GM19467 (cell line): ENCODE data around the gene ATP8B1.

ENCODE experiments used
- ATAC-seq: cut with Tn5 transposase; IDR thresholded peaks from one replicate; pipeline ENCODE4 v1.9.1; 2021; ENCODE audit warnings: mild to moderate bottlenecking, moderate library complexity; ENCODE audit not compliant: unreplicated experiment

ATP8B1 gene

GRCh38 chr18:57819671-57820460 lies 16.8 kb upstream of the ATP8B1 start:
- ATAC-seq: no peak

- ATAC-seq: no peak
These were observed 16.0 kb upstream of the ATP8B1 start for GRCh38 chr18:57819119-57819518.

DNA sequence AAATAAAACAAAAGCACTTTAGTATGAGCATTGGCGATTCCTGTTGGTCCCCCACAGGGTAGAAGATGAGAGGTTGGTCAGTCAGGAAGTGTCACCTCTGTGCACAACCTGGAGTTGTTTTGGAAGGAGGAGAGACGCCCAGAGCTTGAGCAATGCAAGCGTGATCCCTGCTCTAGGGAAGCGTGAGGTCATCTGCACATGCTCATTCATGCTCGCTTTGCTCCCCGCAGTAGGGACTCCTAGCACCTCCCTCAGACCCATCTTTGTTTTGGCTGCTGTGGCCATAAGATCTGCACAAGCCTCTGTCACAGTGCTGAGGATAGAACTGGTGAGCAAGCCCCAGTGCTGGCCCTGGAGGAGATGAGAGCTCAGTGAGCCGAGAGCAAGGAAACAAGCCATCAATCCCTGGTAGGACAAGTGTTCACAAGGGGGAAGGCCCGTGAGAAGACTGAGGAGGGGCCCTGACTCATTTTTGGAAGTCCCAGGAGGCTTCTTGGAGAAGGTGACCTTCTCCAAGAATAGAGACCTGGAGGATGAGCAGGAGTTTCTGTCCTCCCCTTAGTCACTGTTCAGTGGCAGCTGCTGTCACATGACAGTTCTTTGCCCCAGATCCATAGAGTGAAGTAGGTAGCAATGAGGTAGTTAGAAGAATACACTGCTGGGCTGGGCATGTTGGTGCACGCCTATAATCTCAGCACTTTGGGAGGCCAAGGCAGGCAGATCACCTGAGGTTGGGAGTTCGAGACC lies 13.3 kb upstream of the ATP8B1 start:
- ATAC-seq: no peak

- ATAC-seq: no peak
These were observed 11.4 kb upstream of the ATP8B1 start for GRCh38 chr18:57814555-57814954.

DNA sequence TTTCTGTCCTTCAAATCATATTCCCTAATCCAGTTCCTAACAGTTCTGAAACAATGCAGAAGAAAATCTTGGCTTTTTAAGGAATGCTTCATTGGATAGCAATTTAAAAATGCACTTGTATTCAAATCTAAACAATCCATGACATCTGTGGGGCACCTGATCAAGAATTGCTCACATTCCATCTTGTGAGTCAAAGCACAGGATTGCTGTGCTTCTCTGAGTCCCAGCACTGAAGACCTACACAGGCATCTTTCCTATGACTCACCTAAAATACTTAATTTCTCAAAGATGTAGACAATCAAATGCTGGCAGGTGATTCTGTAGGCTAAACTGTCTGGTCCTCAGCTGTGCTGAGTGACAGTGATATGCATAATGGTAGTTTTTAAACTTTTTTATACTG lies 10.1 kb upstream of the ATP8B1 start:
- ATAC-seq: no peak

GRCh38 chr18:57812126-57812477 lies 9.0 kb upstream of the ATP8B1 start:
- no peak for ATAC-seq

- ATAC-seq: no peak
These were observed 8.5 kb upstream of the ATP8B1 start for GRCh38 chr18:57811477-57812125.

- ATAC-seq: no peak
These were observed 6.1 kb upstream of the ATP8B1 start for GRCh38 chr18:57809190-57809589.

DNA sequence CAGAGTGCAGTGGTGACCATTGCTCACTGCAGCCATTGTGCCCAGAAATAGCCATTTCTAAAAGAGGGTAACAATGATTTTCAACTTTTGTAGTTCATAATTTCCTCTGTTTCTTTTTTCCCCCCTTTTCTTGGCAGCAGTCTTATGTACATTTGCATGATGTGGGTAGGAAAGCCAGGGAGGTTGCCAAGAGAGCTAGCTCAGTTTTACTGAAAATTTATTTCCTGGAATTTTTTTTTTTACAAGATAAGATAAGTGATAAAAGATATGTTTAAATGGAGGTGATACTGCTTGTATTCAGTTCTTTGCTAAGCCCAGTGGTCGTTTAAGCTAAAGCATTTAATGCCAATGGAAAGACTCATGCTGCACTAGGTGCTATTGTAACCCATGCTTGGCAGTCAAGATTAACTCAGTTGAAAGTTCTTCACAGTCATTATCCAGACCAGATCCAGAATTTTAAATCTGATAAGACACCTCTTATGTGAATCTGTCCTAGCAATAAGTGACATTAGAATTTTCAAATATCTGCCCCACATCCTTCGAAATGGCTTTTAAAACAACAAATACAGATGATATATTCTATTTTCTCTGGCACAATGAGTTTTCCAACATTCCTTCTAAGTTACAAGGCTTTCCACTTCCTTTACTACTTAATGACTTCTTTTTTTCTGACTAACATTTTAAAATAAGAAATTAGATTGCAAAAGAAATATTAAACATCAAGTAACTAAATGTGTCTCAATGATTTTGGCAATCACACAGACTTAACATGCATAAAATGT lies 4.4 kb upstream of the ATP8B1 start:
- no peak for ATAC-seq

DNA sequence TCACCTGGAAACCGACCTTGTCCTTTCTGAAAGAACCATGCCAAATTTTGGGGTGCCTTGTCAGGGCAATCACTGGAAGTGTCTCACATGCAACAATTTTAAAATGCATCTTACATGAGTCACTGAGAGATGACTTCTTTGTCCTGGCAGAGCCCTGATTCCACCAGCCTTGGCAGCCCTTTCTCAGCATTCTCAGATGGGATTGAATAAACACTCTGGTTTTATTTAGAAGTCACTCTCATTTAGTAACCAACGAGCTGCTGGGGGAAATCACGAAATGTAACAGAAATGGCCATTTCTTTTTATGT lies 3.8 kb upstream of the ATP8B1 start:
- ATAC-seq: no peak

DNA sequence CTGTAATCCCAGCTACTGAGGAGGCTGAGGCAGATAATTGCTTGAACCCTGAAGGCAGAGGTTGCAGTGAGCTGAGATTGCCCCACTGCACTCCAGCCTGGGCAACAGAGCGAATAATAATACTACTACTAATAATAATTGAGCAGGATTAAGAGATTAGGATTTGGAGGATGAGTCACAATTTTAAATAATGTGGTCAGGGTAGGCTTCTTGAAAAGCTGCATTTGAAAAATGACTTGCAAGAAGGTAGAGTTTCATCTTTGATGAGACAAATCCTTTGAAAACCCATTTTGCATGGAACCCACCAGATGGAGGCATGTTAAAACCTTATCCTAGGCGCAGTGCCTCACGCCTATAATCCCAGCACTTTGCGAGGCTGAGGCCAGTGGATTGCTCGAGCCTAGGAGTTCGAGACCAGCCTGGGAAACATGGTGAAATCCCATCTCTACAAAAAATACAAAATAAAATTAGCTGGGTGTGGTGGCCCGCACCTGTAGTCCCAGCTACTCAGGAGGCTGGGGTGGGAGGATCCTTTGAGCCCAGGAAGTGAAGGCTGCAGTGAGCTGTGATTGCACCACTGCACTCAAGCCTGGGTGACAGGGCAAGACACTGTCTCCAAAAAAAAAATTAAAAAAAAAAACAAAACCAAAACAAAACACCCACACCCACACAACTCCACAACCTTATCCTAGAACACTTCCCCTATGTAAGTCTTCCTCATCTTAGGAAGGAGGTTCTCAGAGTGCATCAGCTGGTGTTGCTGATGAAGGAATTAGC lies 3.3 kb upstream of the ATP8B1 start:
- no peak for ATAC-seq

- ATAC-seq: no peak
These were observed 2.0 kb upstream of the ATP8B1 start for GRCh38 chr18:57805117-57805516.

- no peak for ATAC-seq
These were observed 1.4 kb upstream of the ATP8B1 start for GRCh38 chr18:57804557-57804956.

DNA sequence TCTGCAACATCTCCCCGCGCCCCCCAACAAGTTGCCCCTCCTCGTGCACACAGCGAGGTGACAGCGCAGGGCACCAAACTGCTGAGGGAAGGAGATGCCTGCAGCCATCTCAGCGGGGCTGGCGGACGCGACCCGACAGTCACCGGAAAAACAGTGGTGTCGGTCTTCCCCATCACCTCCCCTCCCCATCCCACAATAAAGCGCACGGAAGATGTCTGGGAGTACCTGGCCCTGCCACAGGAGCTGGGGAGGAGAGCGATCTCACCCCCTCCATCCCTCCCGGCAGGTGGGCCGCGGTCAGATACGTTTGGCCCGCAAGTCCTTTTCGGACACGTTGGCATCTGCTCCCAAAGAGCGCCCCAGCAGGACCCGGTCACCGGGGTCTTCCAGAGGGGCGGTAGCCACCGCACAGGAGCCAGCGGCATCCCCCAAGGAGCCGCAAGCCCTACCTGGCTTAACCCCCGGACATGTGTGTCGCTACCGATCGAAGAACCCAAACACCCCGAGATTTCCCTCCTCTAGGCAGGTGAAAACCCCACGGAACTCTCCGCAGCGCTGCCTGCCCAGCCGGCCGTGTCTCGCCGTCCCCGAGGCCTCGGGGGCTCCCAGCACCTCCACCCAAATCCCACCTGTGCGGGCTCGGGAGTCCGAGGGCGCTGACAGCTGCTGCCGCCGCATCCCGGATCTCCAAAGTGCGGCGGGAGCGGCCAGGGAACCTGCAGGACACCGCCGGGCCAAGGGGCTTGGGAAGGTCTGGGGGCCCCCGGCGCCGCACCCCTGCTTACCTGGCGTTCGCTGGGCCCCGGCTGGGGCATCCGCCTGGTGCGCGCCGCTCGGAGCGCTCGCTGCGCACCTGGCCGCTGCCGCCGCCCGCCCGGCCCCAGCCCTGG lies 657 bp downstream of the ATP8B1 start:
- no peak for ATAC-seq

DNA sequence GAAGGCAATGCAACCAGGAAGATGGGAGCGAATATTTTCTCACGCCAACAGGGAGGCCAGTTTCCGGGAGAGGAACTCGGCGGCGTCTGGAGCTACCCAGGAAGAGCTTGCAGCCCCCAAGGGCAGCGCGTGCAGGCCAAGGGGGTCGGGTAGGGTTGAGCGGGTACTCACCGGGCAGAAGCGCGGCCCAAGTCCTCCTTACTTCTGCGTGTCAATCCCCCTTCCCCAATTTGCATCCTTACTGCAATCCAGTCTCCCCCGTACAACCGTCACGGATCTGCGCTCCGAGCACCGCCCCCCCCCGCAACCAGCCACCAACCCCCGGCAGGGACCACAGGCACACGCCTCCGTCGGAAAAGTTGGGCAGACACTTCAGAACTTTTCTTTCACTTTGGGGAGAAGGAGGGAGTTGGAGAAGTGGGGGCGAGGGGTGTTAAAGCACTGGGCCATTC lies 1.3 kb downstream of the ATP8B1 start:
- no peak for ATAC-seq

GRCh38 chr18:57801325-57801724 lies 1.8 kb downstream of the ATP8B1 start:
- ATAC-seq: no peak

DNA sequence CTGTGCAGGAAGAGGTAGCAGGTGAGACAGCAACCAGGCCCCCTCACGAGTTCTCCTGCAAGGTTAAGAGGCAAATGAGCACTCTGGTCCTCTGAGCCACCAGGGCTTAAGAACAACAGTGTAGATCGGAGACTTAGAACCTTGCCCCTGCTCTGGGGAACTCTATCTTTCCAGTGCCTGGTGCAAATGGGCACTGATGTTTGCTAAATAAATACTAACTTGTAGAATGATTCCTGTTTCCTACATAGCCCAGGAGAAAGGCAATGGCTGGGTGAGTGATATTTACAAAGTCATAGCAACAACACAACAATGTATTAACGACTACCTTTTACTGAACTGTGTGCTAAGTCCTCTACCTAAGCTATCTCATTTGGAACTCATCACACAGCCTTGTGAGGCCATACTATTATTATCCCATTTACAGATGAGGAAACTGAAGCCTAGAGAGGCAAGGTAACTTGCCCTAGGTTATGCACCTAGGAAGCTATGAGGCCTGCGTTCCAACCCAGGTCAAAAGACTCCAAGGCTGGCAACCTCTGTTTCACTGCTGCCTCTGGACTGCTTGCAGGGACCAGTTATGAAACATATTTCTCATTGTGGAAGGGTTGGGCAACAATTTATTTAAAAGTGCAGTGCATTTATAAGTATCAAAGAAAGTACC lies 4.3 kb downstream of the ATP8B1 start:
- no peak for ATAC-seq

- ATAC-seq: no peak
These were observed 5.9 kb downstream of the ATP8B1 start for GRCh38 chr18:57797209-57797651.
